Pons (tissue), 1 donor: ENCODE data around the gene STK39.

Source experiments
- DNase-seq: peaks from one replicate; pipeline ENCODE4 v3.0.0-alpha.2; 2016; ENCODE audit warnings: low spot score

STK39 gene

GRCh38 chr2:167953776-167954175 is 293.6 kb downstream of the STK39 start:
- DNase-seq, result no peak

GRCh38 chr2:167950571-167950970 is 296.8 kb downstream of the STK39 start:
- DNase-seq, result no peak

GRCh38 chr2:167946441-167946841 is 301.0 kb downstream of the STK39 start:
- DNase-seq, result no peak

GRCh38 chr2:167945660-167946368 is 301.6 kb downstream of the STK39 start:
- no peak for DNase-seq

GRCh38 chr2:167944825-167945659 is 302.4 kb downstream of the STK39 start:
- no peak for DNase-seq

GRCh38 chr2:167943897-167944296 is 303.5 kb downstream of the STK39 start:
- DNase-seq, result no peak

GRCh38 chr2:167943368-167943767 is 304.0 kb downstream of the STK39 start:
- no peak for DNase-seq

GRCh38 chr2:167942366-167943081 is 304.9 kb downstream of the STK39 start:
- DNase-seq, result no peak

- DNase-seq, result no peak
These were observed 305.8 kb downstream of the STK39 start for GRCh38 chr2:167941604-167942003.

- DNase-seq, result no peak
These were observed 306.5 kb downstream of the STK39 start for GRCh38 chr2:167940734-167941507.

GRCh38 chr2:167940346-167940725 is 307.1 kb downstream of the STK39 start:
- no peak for DNase-seq

- no peak for DNase-seq
These were observed 307.7 kb downstream of the STK39 start for GRCh38 chr2:167939514-167940345.

GRCh38 chr2:167937403-167937802 is 310.0 kb downstream of the STK39 start:
- no peak for DNase-seq

GRCh38 chr2:167935803-167936110 is 311.6 kb downstream of the STK39 start:
- no peak for DNase-seq

GRCh38 chr2:167933097-167933814 is 314.1 kb downstream of the STK39 start:
- DNase-seq, result no peak

GRCh38 chr2:167932123-167932693 is 315.2 kb downstream of the STK39 start:
- no peak for DNase-seq

GRCh38 chr2:167929484-167929883 is 317.9 kb downstream of the STK39 start:
- DNase-seq, result no peak

- DNase-seq, result no peak
These were observed 319.0 kb downstream of the STK39 start for GRCh38 chr2:167928434-167928833.

GRCh38 chr2:167925758-167926157 is 321.6 kb downstream of the STK39 start:
- no peak for DNase-seq

GRCh38 chr2:167924556-167924955 is 322.8 kb downstream of the STK39 start:
- no peak for DNase-seq
